Fibroblast of lung (primary cell): ENCODE data around the gene DONSON.

Experiments
- CTCF ChIP-seq, 2 donors: IDR thresholded peaks in 1 of 2; conservative IDR thresholded peaks in 1 of 2; 1 replicate in 1 of 2; 2 replicates in 1 of 2; pipeline ENCODE4 v1.5.1; 2011 to 2012; ENCODE audit warnings: low read length in 2 of 2, control low read depth in 1 of 2, inconsistent platforms in 1 of 2, low read depth in 1 of 2, mild to moderate bottlenecking in 1 of 2
- EZH2 ChIP-seq: IDR thresholded peaks from 2 replicates; pipeline ENCODE4 v1.5.1; 2012; ENCODE audit warnings: low read length, control low read depth, mild to moderate bottlenecking; ENCODE audit errors: missing control alignments

GRCh38 chr21:33566514-33566913 is 22.0 kb downstream of the DONSON start:
- TF ChIP-seq CTCF (conservative IDR thresholded peaks at IDR 0.05 in 1 of 2, IDR thresholded peaks at IDR 0.05 in 1 of 2; ENCODE audit: low read depth in 1 of 2, low read length in 2 of 2) (no peak), EZH2 (no peak)
